ENCODE data around the gene SMPDL3A. TPM values are rescaled to one million over a fixed set of nuclear protein-coding genes. Genes with fewer than 3 reads are reported as not detected.

SMPDL3A gene
- total and polyA plus RNA-seq, 2 donors (not counting 3 experiments of a cell fraction or from before 2014, with no cell fraction given): 4.1 to 4.2 TPM

DNA sequence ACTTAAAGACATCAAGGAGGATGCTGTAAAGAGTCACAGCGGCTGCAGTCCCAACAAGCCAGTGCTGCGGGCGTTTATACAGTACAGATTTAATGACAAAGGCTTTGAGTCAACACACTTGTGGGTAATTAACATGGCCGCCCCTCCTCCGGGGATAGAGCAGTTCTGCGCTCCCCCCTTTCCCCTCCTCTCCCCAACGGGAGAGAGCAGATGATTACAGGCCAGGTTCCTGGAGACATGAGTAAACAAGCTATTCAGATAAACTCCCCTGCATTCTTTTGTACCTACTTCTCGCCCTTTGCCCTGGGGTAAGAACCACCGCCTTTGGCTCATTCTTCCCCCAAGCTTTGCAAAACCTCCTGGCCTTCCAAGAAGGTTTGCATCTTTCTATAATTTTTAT is 33.2 kb upstream of the SMPDL3A start:
- POLR2A ChIA-PET: no interaction called here

More for the DNA sequence above, 33.2 kb upstream of the SMPDL3A start:
- no peak for TF ChIP-seq GATA2 (IDR thresholded peaks at IDR 0.05; ENCODE audit: insufficient read depth, insufficient read length, low read depth, low read length)
- TF ChIP-seq, protein P1, sequence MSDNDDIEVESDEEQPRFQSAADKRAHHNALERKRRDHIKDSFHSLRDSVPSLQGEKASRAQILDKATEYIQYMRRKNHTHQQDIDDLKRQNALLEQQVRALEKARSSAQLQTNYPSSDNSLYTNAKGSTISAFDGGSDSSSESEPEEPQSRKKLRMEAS (IDR thresholded peaks at IDR 0.05; ENCODE audit: insufficient read depth, insufficient read length): no peak
- TF ChIP-seq CTCF (IDR thresholded peaks at IDR 0.05; ENCODE audit: extremely low read depth in 1 of 2, insufficient read depth in 1 of 2, low read depth in 1 of 2, low read length in 2 of 2): no peak
- no peak for TF ChIP-seq POLR2A (IDR thresholded peaks at IDR 0.05; ENCODE audit: low read depth, low read length)
- no peak for TF ChIP-seq JUN (IDR thresholded peaks at IDR 0.05; ENCODE audit: borderline replicate concordance, insufficient read depth, insufficient read length, low read depth)
- TF ChIP-seq MYC (IDR thresholded peaks at IDR 0.05; ENCODE audit: low read depth, low read length): no peak
- no peak for TF ChIP-seq FOS (IDR thresholded peaks at IDR 0.05; ENCODE audit: borderline replicate concordance, insufficient read depth, low read length)
- no peak for TF ChIP-seq POLR2AphosphoS5 (IDR thresholded peaks at IDR 0.05; ENCODE audit: insufficient read depth, low read depth, low read length)
- no peak for DNase-seq (ENCODE audit: low read depth, low spot score)
- no peak overlapping the region for H3K4me3 ChIP-seq (replicated peaks in 1 of 3; ENCODE audit: insufficient read depth in 1 of 3, low read depth in 1 of 3, low read length in 3 of 3)
- H3K4me1 ChIP-seq (ENCODE audit: control insufficient read depth, extremely low read depth, insufficient read depth, low read length): no peaks in the 10 kb centered on the region
- no peak for FAIRE-seq
- BruUV-seq (replicated peaks): no TSS peak
- H2AFZ ChIP-seq (ENCODE audit: low read depth, low read length): no peak overlapping the region
- H3K9me3 ChIP-seq (replicated peaks; ENCODE audit: control insufficient read depth, insufficient read depth, low read length): no peaks in the 10 kb centered on the region
- no peaks in the 10 kb centered on the region for H4K20me1 ChIP-seq (replicated peaks; ENCODE audit: control insufficient read depth, extremely low read depth, insufficient read depth, low read length)
- H3K27ac ChIP-seq (ENCODE audit: insufficient read depth, low read depth, low read length): no peak overlapping the region
- H3K36me3 ChIP-seq (ENCODE audit: control insufficient read depth in 2 of 2, extremely low read depth in 1 of 2, insufficient read depth in 2 of 2, low read length in 2 of 2): no peaks in the 10 kb centered on the region
- dilution Hi-C loops (cut with MboI; ENCODE audit: extremely low pct_ligation_motif_present, low sequenced_read_pairs): no loop called here
- intact Hi-C loops (cut with micrococcal nuclease): no loop called here
- no peaks in the 10 kb centered on the region for H3K27me3 ChIP-seq (ENCODE audit: control insufficient read depth in 2 of 2, insufficient read depth in 2 of 2, low read length in 2 of 2)
- H3K79me2 ChIP-seq (ENCODE audit: control insufficient read depth, insufficient read depth, low read length): no peaks in the 10 kb centered on the region
- no peak overlapping the region for H3K9ac ChIP-seq (replicated peaks; ENCODE audit: extremely low read depth, insufficient read depth, low read length)
- CTCF ChIA-PET: no interaction called here
- H3K4me2 ChIP-seq (ENCODE audit: insufficient read depth, low read length): no peak overlapping the region
- no peaks in the 10 kb centered on the region for H3K9me1 ChIP-seq (replicated peaks; ENCODE audit: control insufficient read depth, extremely low read depth, insufficient read depth, low read length)

All from endothelial cell of umbilical vein (primary cell).